HG03439 (cell line): ENCODE measurements around the gene MAP3K14.

Experiments
- ATAC-seq: cut with Tn5 transposase; IDR thresholded peaks from one replicate; pipeline ENCODE4 v1.9.1; 2021; ENCODE audit warnings: mild to moderate bottlenecking, moderate library complexity; ENCODE audit not compliant: unreplicated experiment

The MAP3K14 gene

GRCh38 chr17:45284176-45285140 is 32.4 kb downstream of the MAP3K14 start:
- no peak for ATAC-seq

GRCh38 chr17:45283711-45284110 is 33.1 kb downstream of the MAP3K14 start:
- no peak for ATAC-seq

DNA sequence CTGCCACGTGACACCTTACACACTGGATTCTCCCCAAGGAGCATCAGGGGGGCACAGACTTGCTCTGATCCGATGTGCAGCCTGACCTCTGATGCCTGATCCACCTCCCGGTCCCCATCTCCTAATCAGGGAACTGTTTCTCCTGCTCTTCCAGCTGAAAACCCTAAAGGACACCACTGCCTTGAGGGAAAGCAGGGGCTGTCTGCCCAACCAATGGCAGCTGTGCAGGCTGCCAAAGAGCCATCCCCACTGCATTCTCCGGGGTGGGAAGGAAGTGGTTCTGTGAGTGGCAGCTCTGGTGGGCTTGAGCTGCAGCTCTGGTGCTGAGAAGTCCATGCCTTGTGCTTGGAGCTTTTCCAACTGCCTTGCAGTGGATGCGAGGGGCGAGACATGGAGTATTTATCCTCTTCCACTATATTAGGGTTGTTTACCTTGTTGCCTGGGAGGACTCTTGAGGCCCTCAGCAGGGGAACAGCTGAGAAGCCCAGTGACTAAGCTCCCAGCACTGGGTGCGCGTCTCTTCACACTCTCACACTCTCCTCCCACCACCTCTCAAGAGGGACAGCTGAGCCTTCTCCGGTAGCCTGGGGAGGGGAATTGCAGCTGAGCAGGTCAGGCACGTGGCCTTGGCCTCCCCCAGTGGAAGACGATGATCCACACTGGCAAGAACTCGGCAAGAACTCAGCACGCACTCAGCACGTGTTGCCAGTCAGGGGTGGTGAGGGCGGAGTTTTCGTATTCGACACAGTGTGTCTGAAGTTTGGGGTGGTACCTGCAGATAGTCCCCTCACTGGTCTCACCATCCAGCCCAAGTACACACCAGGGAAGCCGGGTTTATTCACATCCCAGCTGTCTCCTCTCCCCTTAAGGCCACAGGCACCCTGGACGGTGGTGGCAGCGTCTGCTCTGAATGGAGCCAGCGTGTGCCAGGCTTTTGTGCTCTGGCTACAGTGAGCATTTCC is 33.9 kb downstream of the MAP3K14 start:
- no peak for ATAC-seq

DNA sequence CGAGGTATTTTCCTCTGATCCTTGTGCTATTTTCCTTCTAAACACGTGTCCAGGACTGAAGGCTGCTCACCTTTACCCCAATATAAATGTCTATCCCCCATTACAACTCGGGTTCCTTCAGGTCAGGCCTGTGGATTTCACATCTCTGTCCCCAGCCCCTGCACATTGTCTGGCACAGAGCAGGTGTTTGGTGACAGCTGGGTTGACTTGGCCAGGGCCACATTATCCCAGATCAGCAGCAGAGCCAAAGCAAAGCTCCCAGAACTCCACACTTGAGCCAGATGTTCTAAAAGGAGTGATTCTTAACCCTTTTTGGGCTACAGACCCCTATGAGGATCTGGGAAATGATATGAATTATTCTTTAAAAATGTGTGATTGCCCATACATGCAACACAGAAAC is 36.9 kb downstream of the MAP3K14 start:
- no peak for ATAC-seq

GRCh38 chr17:45277992-45278391 is 38.8 kb downstream of the MAP3K14 start:
- no peak for ATAC-seq

GRCh38 chr17:45277216-45277849 is 39.5 kb downstream of the MAP3K14 start:
- peak; percentile 47 for ATAC-seq

DNA sequence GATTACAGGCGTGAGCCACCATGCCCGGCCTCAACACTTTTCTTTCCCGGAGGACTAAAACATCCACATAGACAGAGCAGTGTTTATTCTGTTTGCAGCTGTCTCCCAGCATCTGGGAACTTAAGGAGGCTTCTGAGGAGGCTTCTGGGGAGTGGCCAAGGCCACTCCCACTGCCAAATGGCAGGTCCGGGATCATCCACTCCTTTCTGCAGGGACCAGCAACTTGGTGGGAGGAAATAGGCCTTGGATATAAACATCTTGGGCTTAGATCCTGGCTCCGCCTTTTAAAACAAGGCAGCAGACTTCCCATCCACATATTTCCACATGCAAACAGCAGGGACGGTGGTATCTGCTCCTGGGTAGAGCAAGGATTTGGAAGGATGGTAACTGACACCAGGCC is 40.8 kb downstream of the MAP3K14 start:
- ATAC-seq, result no peak

GRCh38 chr17:45274033-45274432 is 42.8 kb downstream of the MAP3K14 start:
- no peak for ATAC-seq

GRCh38 chr17:45273551-45273957 is 43.3 kb downstream of the MAP3K14 start:
- ATAC-seq, result no peak

- ATAC-seq, result no peak
Measured at GRCh38 chr17:45271603-45272002, 45.2 kb downstream of the MAP3K14 start.

DNA sequence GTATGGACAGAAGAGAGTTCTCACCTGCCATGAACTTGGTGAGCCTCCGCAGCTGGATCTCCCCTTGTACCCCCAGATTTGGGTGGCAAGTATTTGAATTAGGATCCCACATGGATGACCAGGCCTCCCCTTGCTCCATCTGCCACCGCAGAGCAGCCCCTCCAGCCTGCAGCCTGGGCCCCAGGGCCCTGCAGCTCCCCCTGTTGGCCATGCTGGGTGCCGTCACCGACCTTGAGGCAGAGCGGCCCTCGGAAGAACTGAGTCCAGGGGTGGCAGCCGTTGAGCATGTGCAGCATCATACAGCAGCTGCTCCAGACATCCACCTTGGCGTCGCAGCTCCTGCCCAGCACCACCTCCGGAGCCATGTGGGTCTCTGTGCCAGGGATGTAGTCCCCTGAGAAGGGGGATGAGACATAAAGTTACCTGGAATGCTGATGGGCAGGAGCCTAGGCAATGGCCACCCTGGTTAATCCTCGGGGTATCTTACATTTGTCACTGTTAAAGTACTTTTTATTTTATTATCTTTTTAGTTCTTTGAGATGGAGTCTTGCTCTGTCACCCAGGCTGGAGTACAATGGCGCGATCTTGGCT is 45.9 kb downstream of the MAP3K14 start:
- no peak for ATAC-seq

DNA sequence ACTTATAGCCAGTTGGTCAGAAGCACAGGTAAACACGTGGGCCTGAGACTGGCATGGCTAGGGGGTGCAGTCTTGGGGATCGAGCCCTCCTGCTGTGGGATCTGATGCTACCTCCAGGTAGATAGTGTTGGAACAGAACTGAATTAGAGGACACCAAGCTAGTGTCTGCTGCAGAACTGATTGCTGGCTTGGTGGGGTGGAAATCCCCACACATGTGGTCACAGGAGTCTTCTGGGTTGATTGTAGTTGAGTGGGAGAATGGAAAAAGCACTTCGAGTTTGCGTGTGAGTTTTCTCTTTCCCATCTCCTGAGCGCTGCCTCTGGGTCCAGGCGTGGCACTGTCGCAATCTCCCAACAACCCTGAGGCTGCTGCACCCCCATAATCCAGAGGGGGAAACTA is 46.9 kb downstream of the MAP3K14 start:
- no peak for ATAC-seq

DNA sequence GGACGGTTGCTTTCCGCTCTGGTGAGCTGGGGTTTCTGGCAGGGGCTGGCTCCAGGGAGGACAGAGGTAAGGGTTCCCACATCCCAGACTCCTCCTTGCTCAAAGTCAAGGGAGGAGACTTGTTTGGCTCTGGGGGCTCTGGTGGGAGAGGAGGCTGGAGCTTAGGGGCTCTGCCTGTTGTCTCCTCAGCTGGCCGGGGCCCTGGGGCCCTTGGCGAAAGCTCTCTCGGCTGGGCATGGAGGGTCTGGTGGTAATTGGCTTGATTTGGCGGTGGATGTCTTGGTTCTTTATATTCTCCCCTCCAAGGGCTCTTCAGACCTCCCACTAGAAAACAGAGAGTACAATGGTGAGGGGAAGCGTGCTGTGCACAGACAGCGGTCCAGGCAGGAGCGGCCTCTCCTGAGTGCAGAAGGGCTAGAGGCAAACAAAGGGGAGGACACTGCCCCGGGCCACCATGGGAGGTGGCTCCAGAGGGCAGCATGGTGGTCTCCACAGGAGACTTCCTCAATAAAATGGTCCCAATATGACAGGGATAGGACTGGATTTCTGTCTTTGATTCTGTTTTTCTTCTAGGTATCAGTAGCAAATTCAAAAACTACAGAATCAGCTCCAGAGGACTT is 49.3 kb downstream of the MAP3K14 start:
- no peak for ATAC-seq

- no peak for ATAC-seq
Measured at GRCh38 chr17:45266372-45266926, 50.4 kb downstream of the MAP3K14 start.

GRCh38 chr17:45265821-45266220 is 51.0 kb downstream of the MAP3K14 start:
- no peak for ATAC-seq

- no peak for ATAC-seq
Measured at GRCh38 chr17:45264988-45265387, 51.8 kb downstream of the MAP3K14 start.

GRCh38 chr17:45264430-45264829 is 52.4 kb downstream of the MAP3K14 start:
- ATAC-seq, result no peak

DNA sequence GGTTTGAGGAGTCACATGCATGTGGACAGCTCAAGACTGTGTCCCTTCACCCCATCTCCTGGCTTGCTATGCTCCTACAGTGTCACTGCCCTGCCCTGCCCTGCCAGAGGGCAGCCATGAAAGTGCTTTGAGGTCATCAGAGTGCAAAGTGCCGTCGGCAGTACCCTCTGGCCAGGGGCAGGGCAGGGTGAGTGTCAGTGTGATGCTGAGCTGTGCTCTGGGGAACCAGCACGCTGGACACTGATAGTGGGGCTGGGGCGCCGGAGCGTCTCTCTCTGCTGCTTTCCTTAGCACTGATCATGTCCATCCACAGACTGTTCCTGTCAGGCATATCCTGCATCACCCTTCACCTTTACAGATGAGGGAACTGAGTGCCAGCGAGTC is 53.4 kb downstream of the MAP3K14 start:
- ATAC-seq, result no peak

DNA sequence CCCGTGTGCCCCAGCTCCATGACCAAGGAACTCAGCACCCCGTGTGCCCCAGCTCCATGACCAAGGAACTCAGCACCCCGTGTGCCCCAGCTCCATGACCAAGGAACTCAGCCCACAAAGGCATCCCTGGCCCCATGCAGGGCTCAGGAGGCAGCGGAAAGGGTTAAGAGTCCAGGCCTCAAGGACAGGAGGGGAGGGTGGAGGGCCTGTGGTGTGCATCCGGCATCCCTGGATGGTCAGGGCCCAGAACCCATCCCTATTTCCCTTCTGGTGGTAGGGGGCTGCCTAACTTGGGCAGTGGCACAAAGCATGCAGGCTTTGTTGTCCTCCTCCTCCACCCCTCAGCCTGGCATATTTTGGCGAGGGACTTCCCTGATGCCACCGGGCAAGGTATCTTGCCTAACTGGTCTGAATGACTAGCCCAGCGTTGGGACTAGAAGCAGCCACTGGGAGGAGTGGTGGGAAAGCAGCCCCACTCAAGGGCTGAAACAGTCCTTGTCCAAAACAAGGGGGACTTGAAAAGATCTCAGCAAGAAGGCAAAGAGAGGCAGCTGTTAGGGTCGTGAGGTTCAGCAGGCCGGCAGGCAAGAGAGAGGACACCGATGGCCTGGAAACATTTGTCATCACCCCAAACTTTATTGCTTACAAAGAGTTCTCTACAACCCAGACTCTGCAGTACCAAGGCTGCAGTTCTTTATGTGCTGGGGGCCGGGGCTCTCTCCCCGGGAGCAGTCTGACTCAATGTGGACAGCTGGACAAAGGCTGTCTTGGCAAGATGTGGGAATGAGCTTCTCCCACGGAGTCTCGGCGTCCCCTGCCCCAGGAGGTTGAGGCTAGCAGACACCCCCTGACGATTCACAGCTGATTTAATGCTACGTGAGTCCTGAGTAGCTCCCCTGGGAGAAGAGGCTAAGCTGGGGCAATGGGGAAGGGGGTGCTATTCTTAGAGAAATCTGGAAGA is 54.0 kb downstream of the MAP3K14 start:
- no peak for ATAC-seq
